OCI-LY3 (cell line): ENCODE data around the gene DAGLA.

Experiments
- EZH2phosphoT487 ChIP-seq: fragments of 200-600 bp; shearing (Covaris generic); IDR thresholded peaks from 2 replicates; pipeline ENCODE4 v1.6.1; 2018; ENCODE audit warnings: antibody characterized with exemption, mixed run types, low read depth
- TF ChIP-seq, protein P1 (sequence below): fragments of 200-600, 300-600 bp; sonication (generic); IDR thresholded peaks from 2 replicates; pipeline ENCODE4 v1.5.1; 2014; ENCODE audit warnings: antibody characterized with exemption, low read length, low read depth

DNA sequence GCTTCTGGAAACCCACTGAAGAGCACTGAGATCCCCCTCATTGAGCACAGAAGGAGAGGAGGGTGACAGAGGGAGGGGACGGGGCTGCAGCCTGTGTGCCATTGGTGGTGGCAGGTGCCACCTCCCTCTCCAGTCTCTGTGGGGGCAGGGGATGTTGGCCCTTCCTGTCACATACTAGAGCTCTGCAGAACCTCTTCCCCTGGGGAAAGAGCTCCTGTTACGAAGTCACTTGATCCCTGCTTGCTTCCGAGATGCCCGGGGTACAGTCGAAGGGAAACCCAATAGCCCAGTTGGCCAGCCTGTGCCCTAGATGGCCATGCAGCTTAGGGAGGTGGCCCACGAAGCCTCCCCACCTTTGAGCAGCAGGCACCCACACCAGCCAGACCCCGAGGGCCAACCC is 29.4 kb downstream of the DAGLA start:
- TF ChIP-seq, protein P1, sequence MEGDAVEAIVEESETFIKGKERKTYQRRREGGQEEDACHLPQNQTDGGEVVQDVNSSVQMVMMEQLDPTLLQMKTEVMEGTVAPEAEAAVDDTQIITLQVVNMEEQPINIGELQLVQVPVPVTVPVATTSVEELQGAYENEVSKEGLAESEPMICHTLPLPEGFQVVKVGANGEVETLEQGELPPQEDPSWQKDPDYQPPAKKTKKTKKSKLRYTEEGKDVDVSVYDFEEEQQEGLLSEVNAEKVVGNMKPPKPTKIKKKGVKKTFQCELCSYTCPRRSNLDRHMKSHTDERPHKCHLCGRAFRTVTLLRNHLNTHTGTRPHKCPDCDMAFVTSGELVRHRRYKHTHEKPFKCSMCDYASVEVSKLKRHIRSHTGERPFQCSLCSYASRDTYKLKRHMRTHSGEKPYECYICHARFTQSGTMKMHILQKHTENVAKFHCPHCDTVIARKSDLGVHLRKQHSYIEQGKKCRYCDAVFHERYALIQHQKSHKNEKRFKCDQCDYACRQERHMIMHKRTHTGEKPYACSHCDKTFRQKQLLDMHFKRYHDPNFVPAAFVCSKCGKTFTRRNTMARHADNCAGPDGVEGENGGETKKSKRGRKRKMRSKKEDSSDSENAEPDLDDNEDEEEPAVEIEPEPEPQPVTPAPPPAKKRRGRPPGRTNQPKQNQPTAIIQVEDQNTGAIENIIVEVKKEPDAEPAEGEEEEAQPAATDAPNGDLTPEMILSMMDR, result no peak
- TF ChIP-seq EZH2phosphoT487, result no peak
